ENCODE data around the gene SKA1. TPM values are rescaled to one million over a fixed set of nuclear protein-coding genes. Genes with fewer than 3 reads are reported as not detected.

The SKA1 gene
- total and polyA plus RNA-seq, 2 experiments from 2014 or later = 4.0 to 5.5 TPM

- DNase-seq (ENCODE audit: low spot score) = no peak
- Histone ChIP-seq H4K20me1 (ENCODE audit: insufficient read depth, poor library complexity, severe bottlenecking) (no peaks in the 10 kb centered on the region), H3K9me2 (replicated peaks; ENCODE audit: insufficient read depth) (no peaks in the 10 kb centered on the region), H3K4me1 (ENCODE audit: insufficient read depth) (no peaks in the 10 kb centered on the region), H3K27ac (no peak overlapping the region), H3K27me3 (no peaks in the 10 kb centered on the region), H3K9me3 (ENCODE audit: low read depth) (no peaks in the 10 kb centered on the region), H3K36me3 (replicated peaks; ENCODE audit: insufficient read depth, low read depth) (no peaks in the 10 kb centered on the region), H3K79me2 (no peaks in the 10 kb centered on the region), H2AFZ (no peak overlapping the region), H3K4me3 (no peak overlapping the region), H3K4me2 (no peak overlapping the region)
- TF ChIP-seq EZH2 (IDR thresholded peaks at IDR 0.05; ENCODE audit: borderline replicate concordance) = no peak
- TF ChIP-seq CTCF (IDR thresholded peaks at IDR 0.05; ENCODE audit: poor library complexity) = no peak
- no peak for TF ChIP-seq EZH2phosphoT487 (IDR thresholded peaks at IDR 0.05; ENCODE audit: low read depth, severe bottlenecking, unreplicated experiment)
- 86% methylated on average over 1 of the region's 1 CpG for WGBS (ENCODE audit: low lambda C conversion rate, missing lambda C conversion rate)
These were observed 43.2 kb upstream of the SKA1 start for GRCh38 chr18:50331691-50332090.

- Histone ChIP-seq H3K27ac (no peak overlapping the region), H3K9me2 (replicated peaks; ENCODE audit: insufficient read depth) (no peaks in the 10 kb centered on the region), H3K4me2 (no peak overlapping the region), H2AFZ (no peak overlapping the region), H3K36me3 (replicated peaks; ENCODE audit: insufficient read depth, low read depth) (no peaks in the 10 kb centered on the region), H3K79me2 (no peaks in the 10 kb centered on the region), H3K4me3 (no peak overlapping the region), H3K9me3 (ENCODE audit: low read depth) (no peaks in the 10 kb centered on the region), H3K27me3 (no peaks in the 10 kb centered on the region), H4K20me1 (ENCODE audit: insufficient read depth, poor library complexity, severe bottlenecking) (no peaks in the 10 kb centered on the region), H3K4me1 (ENCODE audit: insufficient read depth) (no peaks in the 10 kb centered on the region)
- TF ChIP-seq EZH2phosphoT487 (IDR thresholded peaks at IDR 0.05; ENCODE audit: low read depth, severe bottlenecking, unreplicated experiment) (no peak), EZH2 (IDR thresholded peaks at IDR 0.05; ENCODE audit: borderline replicate concordance) (no peak), CTCF (IDR thresholded peaks at IDR 0.05; ENCODE audit: poor library complexity) (no peak)
- DNase-seq (ENCODE audit: low spot score) = no peak
- WGBS (ENCODE audit: low lambda C conversion rate, missing lambda C conversion rate) = 78% methylated on average over 7 of the region's 7 CpGs
These were observed 40.2 kb upstream of the SKA1 start for GRCh38 chr18:50334546-50335152.

GRCh38 chr18:50338122-50338521 is 36.7 kb upstream of the SKA1 start:
- H3K79me2 ChIP-seq = no peaks in the 10 kb centered on the region
- DNase-seq (ENCODE audit: low spot score) = no peak
- H4K20me1 ChIP-seq (ENCODE audit: insufficient read depth, poor library complexity, severe bottlenecking) = no peaks in the 10 kb centered on the region
- H3K4me1 ChIP-seq (ENCODE audit: insufficient read depth) = no peaks in the 10 kb centered on the region
- TF ChIP-seq CTCF (IDR thresholded peaks at IDR 0.05; ENCODE audit: poor library complexity) = no peak
- TF ChIP-seq EZH2 (IDR thresholded peaks at IDR 0.05; ENCODE audit: borderline replicate concordance) = no peak
- TF ChIP-seq EZH2phosphoT487 (IDR thresholded peaks at IDR 0.05; ENCODE audit: low read depth, severe bottlenecking, unreplicated experiment) = no peak
- no peak overlapping the region for H3K27ac ChIP-seq
- no peak overlapping the region for H2AFZ ChIP-seq
- no peaks in the 10 kb centered on the region for H3K36me3 ChIP-seq (replicated peaks; ENCODE audit: insufficient read depth, low read depth)
- WGBS (ENCODE audit: low lambda C conversion rate, missing lambda C conversion rate) = 70% methylated on average over 2 of the region's 2 CpGs
- no peaks in the 10 kb centered on the region for H3K9me2 ChIP-seq (replicated peaks; ENCODE audit: insufficient read depth)
- H3K4me3 ChIP-seq = no peak overlapping the region
- no peaks in the 10 kb centered on the region for H3K9me3 ChIP-seq (ENCODE audit: low read depth)
- H3K4me2 ChIP-seq = no peak overlapping the region
- H3K27me3 ChIP-seq = no peaks in the 10 kb centered on the region

Data from hepatocyte (in vitro differentiated cells).